Measurements from ENCODE around the gene TBC1D5.

DNA sequence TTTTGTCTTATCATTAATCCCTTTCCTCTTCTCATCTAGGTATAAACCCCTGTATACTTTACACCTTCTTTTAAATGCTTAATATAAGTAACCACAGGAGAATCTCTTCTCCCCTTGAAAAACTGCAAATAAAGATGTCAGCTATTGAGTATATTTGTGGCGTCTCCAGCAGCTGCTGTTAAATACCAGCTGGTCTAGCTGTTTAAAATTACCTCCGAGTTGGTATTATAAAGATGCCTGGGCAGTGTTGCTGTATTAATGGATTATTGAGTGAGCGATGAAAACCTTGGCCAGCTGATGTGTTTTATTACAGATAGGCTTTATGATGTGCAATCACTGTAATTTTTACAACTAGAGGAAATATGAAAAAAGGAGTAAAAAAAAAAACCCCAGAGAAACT lies 388.1 kb downstream of the TBC1D5 start:
- TF ChIP-seq, protein P1, sequence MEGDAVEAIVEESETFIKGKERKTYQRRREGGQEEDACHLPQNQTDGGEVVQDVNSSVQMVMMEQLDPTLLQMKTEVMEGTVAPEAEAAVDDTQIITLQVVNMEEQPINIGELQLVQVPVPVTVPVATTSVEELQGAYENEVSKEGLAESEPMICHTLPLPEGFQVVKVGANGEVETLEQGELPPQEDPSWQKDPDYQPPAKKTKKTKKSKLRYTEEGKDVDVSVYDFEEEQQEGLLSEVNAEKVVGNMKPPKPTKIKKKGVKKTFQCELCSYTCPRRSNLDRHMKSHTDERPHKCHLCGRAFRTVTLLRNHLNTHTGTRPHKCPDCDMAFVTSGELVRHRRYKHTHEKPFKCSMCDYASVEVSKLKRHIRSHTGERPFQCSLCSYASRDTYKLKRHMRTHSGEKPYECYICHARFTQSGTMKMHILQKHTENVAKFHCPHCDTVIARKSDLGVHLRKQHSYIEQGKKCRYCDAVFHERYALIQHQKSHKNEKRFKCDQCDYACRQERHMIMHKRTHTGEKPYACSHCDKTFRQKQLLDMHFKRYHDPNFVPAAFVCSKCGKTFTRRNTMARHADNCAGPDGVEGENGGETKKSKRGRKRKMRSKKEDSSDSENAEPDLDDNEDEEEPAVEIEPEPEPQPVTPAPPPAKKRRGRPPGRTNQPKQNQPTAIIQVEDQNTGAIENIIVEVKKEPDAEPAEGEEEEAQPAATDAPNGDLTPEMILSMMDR (conservative IDR thresholded peaks at IDR 0.05; ENCODE audit: low read depth, low read length): no peak
- TF ChIP-seq, protein P2, sequence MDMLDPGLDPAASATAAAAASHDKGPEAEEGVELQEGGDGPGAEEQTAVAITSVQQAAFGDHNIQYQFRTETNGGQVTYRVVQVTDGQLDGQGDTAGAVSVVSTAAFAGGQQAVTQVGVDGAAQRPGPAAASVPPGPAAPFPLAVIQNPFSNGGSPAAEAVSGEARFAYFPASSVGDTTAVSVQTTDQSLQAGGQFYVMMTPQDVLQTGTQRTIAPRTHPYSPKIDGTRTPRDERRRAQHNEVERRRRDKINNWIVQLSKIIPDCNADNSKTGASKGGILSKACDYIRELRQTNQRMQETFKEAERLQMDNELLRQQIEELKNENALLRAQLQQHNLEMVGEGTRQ (IDR thresholded peaks at IDR 0.05; ENCODE audit: low read depth, low read length): no peak
- TF ChIP-seq MXI1 (IDR thresholded peaks at IDR 0.05; ENCODE audit: borderline replicate concordance, low read depth, low read length) (no peak), RFX5 (IDR thresholded peaks at IDR 0.05; ENCODE audit: low read depth, low read length) (no peak), NFE2L2 (IDR thresholded peaks at IDR 0.05; ENCODE audit: low read depth, low read length) (no peak), POLR2A (IDR thresholded peaks at IDR 0.05; ENCODE audit: low read depth, low read length) (no peak), MAFK (IDR thresholded peaks at IDR 0.05; ENCODE audit: low read depth, low read length) (no peak)

Data from IMR-90 (cell line).